Keratinocyte (primary cell): ENCODE data around the gene CLDN20.

Experiments used
- EZH2 ChIP-seq: IDR thresholded peaks from one replicate; pipeline ENCODE4 v1.6.1; 2012; ENCODE audit warnings: inconsistent platforms, mild to moderate bottlenecking, low read length, moderate library complexity
- TF ChIP-seq, protein P1 (sequence below), 3 experiments: IDR thresholded peaks in 1 of 3; conservative IDR thresholded peaks in 1 of 3; optimal IDR thresholded peaks in 1 of 3; 2 replicates in 2 of 3; 3 replicates in 1 of 3; pipeline versions ENCODE3 to v1.5.1; 2011; ENCODE audit warnings: low read length in 3 of 3, mild to moderate bottlenecking in 3 of 3, moderate library complexity in 2 of 3, control low read depth in 1 of 3, inconsistent platforms in 1 of 3; ENCODE audit not compliant: insufficient read depth in 2 of 3; ENCODE audit errors: extremely low read depth in 1 of 3

DNA sequence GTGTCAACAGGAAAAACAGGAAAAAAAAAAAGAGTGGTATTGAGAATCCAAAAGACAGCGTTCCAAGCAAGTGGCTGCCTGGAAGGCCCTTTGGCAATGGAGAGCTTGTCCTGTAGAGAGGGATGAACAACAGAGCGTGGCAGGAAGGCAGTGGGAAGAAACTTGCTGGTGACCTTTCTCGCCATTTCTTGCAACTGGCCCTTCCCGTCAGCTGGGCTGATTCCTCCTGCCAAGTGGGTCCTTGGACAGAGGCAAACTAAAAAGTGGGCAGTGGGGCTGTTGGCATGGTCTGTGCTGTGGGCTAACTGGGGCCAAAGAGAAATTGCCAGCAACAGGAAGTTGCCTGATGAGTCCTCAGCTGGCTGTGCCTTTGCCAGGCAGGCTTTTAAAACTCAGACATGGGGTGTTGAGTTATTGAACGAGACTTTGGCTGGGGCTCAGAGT, 43.9 kb upstream of the CLDN20 start:
- TF ChIP-seq, protein P1, sequence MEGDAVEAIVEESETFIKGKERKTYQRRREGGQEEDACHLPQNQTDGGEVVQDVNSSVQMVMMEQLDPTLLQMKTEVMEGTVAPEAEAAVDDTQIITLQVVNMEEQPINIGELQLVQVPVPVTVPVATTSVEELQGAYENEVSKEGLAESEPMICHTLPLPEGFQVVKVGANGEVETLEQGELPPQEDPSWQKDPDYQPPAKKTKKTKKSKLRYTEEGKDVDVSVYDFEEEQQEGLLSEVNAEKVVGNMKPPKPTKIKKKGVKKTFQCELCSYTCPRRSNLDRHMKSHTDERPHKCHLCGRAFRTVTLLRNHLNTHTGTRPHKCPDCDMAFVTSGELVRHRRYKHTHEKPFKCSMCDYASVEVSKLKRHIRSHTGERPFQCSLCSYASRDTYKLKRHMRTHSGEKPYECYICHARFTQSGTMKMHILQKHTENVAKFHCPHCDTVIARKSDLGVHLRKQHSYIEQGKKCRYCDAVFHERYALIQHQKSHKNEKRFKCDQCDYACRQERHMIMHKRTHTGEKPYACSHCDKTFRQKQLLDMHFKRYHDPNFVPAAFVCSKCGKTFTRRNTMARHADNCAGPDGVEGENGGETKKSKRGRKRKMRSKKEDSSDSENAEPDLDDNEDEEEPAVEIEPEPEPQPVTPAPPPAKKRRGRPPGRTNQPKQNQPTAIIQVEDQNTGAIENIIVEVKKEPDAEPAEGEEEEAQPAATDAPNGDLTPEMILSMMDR (optimal IDR thresholded peaks at IDR 0.05 in 1 of 3, IDR thresholded peaks at IDR 0.05 in 1 of 3, conservative IDR thresholded peaks at IDR 0.05 in 1 of 3; ENCODE audit: extremely low read depth in 1 of 3, insufficient read depth in 2 of 3, low read length in 3 of 3): no peak
- TF ChIP-seq EZH2: no peak
